Rectal smooth muscle tissue (tissue), 1 donor: ENCODE measurements around the gene PROX1.

Source experiments
- H3K27ac ChIP-seq: one replicate; pipeline ENCODE4 v1.7.0; 2013; ENCODE audit warnings: low read depth, low read length, inconsistent platforms
- H3K27me3 ChIP-seq: one replicate; pipeline ENCODE4 v1.7.0; 2013; ENCODE audit warnings: low read length; ENCODE audit not compliant: control insufficient read depth, insufficient read depth
- H3K36me3 ChIP-seq: one replicate; pipeline ENCODE4 v1.7.0; 2013; ENCODE audit warnings: low read length; ENCODE audit not compliant: control insufficient read depth, insufficient read depth
- H3K4me1 ChIP-seq: one replicate; pipeline ENCODE4 v1.7.0; 2013; ENCODE audit warnings: low read length; ENCODE audit not compliant: control insufficient read depth, insufficient read depth
- H3K4me3 ChIP-seq: one replicate; pipeline ENCODE4 v1.7.0; 2013; ENCODE audit warnings: low read length
- H3K9ac ChIP-seq: one replicate; pipeline ENCODE4 v1.7.0; 2013; ENCODE audit warnings: low read length

Gene PROX1

DNA sequence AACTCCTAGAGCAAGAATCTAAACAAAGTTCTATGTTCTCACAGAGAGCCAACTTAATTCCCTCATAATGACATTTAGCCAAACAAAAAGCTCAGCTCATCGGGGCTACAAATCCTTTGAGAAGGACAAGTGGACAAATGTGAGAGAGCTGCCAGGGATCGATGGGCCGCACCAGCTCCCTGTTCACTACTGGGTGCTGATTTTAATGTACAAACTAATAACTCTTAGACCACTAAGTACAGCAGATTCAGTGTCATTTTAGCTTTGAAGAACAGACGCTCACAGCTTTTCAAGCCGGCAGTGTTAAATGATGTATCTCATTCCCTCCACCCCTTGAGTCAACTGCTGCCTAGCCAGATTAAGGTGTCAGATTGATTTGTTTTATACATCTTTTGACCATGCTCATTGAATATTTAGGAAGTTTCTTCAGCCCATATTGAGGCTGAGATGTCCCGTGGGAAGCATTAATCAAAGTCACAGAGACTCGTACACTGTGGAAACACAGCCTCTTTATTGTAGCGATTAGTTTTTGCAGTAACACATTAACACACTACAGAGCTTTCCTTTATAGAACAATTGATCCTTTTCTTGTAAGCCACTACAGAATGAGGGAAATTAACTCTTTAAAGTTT is 21.1 kb downstream of the PROX1 start:
- Histone ChIP-seq H3K4me1 (no peaks in the 10 kb centered on the region), H3K27ac (no peak overlapping the region), H3K36me3 (no peaks in the 10 kb centered on the region), H3K9ac (no peak overlapping the region), H3K4me3 (no peak overlapping the region), H3K27me3 (no peaks in the 10 kb centered on the region)

DNA sequence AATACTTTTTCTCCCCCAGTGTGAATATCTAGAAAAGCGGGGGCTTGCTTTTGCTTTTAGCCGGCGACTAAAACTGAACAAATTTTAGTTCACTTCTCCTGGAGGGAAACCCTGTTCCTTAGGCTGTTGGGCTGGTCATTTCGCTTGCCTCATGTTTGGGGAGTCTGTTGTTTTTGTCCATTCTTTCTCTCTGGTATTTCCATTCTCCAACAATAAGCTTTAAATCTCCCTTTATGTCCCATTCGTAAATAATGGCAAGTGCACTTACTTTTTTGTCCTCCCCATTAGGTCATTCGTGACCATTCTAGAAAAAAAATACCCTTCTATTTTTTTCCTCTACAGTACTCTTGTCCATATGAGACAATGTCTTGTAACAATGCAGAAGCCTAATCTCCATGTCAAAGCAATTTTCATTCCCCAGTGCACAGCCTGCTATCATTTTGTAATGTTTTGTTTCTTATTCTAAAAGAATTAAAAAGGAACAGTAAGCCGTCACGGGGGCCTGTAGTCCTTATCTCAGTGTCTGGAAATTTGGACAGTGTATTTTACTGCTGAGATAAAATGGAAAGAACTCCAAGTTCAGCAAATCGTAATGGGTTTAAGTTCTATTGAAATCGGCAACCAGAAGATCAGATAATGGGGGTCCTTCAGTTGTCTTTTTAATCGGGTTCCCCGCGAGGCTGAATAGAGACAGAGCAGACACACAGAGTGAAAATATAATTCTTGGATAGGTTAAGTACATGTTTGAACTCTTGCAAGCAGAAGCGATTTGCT is 21.8 kb downstream of the PROX1 start:
- H3K36me3 ChIP-seq: no peaks in the 10 kb centered on the region
- H3K4me3 ChIP-seq: no peak overlapping the region
- no peak overlapping the region for H3K27ac ChIP-seq
- H3K27me3 ChIP-seq: no peaks in the 10 kb centered on the region
- H3K9ac ChIP-seq: no peak overlapping the region
- no peaks in the 10 kb centered on the region for H3K4me1 ChIP-seq

GRCh38 chr1:214010197-214010573 is 22.4 kb downstream of the PROX1 start:
- H3K4me1 ChIP-seq: no peaks in the 10 kb centered on the region
- no peak overlapping the region for H3K9ac ChIP-seq
- no peak overlapping the region for H3K27ac ChIP-seq
- no peaks in the 10 kb centered on the region for H3K36me3 ChIP-seq
- no peak overlapping the region for H3K4me3 ChIP-seq
- no peaks in the 10 kb centered on the region for H3K27me3 ChIP-seq

- H3K27me3 ChIP-seq: no peaks in the 10 kb centered on the region
- H3K27ac ChIP-seq: no peak overlapping the region
- H3K9ac ChIP-seq: no peak overlapping the region
- no peak overlapping the region for H3K4me3 ChIP-seq
- no peaks in the 10 kb centered on the region for H3K36me3 ChIP-seq
- H3K4me1 ChIP-seq: no peaks in the 10 kb centered on the region
Observed at GRCh38 chr1:214010717-214011116, 22.9 kb downstream of the PROX1 start.

GRCh38 chr1:214012418-214012817 is 24.6 kb downstream of the PROX1 start:
- no peaks in the 10 kb centered on the region for H3K27me3 ChIP-seq
- H3K9ac ChIP-seq: no peak overlapping the region
- no peaks in the 10 kb centered on the region for H3K4me1 ChIP-seq
- H3K27ac ChIP-seq: no peak overlapping the region
- H3K36me3 ChIP-seq: no peaks in the 10 kb centered on the region
- no peak overlapping the region for H3K4me3 ChIP-seq

DNA sequence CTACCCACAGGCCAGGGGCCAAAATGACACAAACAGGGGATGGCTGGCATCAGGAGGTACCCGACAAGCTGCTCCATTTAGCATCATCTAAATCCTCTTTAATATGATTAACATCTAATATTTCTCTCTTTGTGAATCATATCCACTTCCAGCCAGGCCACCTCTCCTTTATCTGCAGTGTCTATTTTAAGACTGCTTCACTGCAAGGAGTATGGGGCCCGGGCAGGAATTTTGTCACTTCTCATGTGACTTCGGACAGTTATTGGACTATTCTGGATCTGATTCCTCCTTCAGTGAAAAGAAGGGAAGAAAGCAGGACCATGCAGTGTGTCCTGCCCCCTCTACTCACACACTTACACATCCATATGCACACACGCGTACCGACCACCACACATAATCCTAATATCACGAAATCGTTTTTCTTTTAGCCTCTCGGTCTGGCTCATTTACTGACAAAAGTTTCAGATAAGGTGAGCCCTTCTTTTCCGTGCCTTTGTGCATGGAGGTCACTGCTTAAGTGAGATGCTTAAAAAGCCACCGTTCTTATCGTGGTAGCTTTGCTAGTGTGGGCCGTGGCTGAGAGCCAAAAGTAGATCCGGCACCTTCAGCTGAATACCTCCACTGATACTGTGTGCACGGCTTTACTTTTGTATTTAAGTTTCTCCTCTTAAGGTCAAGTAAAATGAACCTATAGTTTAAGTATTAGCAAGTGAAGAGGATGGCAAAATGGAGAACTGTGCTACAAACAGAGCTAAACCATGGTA is 26.0 kb downstream of the PROX1 start:
- H3K4me1 ChIP-seq: no peaks in the 10 kb centered on the region
- no peak overlapping the region for H3K9ac ChIP-seq
- H3K27me3 ChIP-seq: no peaks in the 10 kb centered on the region
- no peak overlapping the region for H3K27ac ChIP-seq
- no peak overlapping the region for H3K4me3 ChIP-seq
- H3K36me3 ChIP-seq: no peaks in the 10 kb centered on the region

DNA sequence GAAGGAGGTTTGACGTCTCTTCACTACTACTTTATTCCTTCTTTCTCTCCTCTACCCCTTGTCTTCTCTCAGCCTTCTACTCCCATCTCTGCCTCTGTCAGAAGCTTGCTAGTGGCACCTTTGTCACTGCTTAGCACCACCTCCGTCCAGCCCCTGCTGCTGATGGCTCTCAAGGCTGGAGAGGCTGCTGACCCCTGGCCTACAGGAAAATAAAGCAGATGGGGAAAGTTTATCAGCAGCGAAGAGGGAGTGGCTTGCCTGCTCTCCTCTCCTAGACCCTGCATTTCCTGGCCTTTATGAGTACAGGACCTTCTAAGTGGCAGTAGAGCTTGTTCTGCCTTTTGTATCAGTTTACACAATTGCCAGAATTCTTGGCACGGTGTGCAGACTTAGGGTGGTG is 27.0 kb downstream of the PROX1 start:
- Histone ChIP-seq H3K4me3 (no peak overlapping the region), H3K36me3 (no peaks in the 10 kb centered on the region), H3K27ac (no peak overlapping the region), H3K27me3 (no peaks in the 10 kb centered on the region), H3K9ac (no peak overlapping the region), H3K4me1 (no peaks in the 10 kb centered on the region)

GRCh38 chr1:214017191-214017982 is 29.6 kb downstream of the PROX1 start:
- no peaks in the 10 kb centered on the region for H3K36me3 ChIP-seq
- no peak overlapping the region for H3K4me3 ChIP-seq
- H3K9ac ChIP-seq: no peak overlapping the region
- H3K27ac ChIP-seq: no peak overlapping the region
- no peaks in the 10 kb centered on the region for H3K4me1 ChIP-seq
- no peaks in the 10 kb centered on the region for H3K27me3 ChIP-seq

DNA sequence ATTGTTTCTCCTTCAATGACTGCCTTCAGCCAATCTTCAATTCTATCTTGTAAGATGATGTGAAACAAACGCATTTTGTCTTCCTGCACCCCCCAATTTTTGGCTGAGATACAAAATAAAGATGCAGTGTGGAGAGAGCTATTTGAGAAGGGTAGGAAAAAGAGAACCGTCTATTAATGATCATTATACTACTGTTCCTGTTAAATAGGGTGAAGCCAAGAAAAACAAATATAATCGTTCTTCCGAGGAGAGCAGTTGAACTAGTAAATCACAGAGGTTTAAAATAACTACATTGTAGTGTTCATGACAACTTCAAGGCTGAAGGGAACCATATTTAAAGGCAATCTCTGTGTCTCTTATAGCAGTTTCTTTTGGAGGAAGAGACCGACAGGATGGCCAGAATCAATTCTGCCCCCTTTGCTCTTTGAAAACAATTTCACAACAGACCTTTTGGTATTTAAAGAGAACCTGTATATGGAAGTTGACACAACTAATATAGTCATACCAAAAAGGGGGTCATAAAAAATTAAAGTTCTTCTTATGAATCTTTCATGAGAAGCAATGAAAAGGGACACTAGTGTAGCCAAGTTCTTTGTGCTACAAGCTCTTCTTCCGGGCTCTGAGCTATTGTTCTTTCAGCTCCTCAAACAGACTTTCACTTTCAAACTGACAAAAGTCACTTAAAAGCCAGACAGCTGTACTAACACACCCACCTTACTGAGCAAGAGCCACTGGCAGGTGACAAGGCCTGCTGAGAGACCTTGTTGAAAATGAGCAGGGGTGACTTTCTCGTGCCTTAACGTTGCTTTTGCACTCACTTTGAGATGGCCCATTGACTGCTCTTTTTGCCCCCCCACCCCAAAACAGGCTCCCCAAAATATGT is 30.9 kb downstream of the PROX1 start:
- H3K36me3 ChIP-seq: no peaks in the 10 kb centered on the region
- no peaks in the 10 kb centered on the region for H3K27me3 ChIP-seq
- H3K4me3 ChIP-seq: no peak overlapping the region
- no peak overlapping the region for H3K9ac ChIP-seq
- no peak overlapping the region for H3K27ac ChIP-seq
- no peaks in the 10 kb centered on the region for H3K4me1 ChIP-seq

DNA sequence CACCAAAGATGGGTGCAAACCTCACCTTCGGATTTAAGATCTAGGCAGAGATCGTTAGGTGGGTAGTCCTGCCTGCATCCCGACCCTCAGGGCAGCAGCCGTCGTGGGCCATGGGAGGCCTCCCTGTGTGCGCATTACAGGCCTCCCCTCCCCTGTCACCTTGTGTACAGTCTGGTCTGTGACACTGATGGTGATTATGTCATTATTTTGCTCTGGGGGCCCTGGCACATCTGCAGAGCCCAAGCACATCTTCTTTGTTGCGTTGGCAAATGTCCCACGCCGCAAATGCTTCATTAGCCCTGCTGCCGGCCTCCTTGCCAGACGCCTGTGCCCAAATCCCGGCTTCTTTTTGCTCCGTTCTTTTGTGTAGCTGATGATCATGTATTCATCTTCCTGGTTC is 31.7 kb downstream of the PROX1 start:
- Histone ChIP-seq H3K27me3 (no peaks in the 10 kb centered on the region), H3K4me3 (no peak overlapping the region), H3K9ac (no peak overlapping the region), H3K36me3 (no peaks in the 10 kb centered on the region), H3K4me1 (no peaks in the 10 kb centered on the region), H3K27ac (no peak overlapping the region)

- Histone ChIP-seq H3K9ac (no peak overlapping the region), H3K36me3 (no peaks in the 10 kb centered on the region), H3K4me1 (no peaks in the 10 kb centered on the region), H3K4me3 (no peak overlapping the region), H3K27ac (no peak overlapping the region), H3K27me3 (no peaks in the 10 kb centered on the region)
Observed at GRCh38 chr1:214021321-214021720, 33.5 kb downstream of the PROX1 start.
